Dermis blood vessel endothelial cell (primary cell): Measurements from ENCODE around the gene ECSCR. TPM values are rescaled to one million over a fixed set of nuclear protein-coding genes. Genes with fewer than 3 reads are reported as not detected.
"Not testable (repeated sequence)": the region's sequence is repeated elsewhere in the genome, so short reads cannot be mapped to it uniquely, and the experiment has no call there.

Source experiments
- DNase-seq: peaks from one replicate; pipeline ENCODE4 v3.0.0; 2010
- total RNA-seq: library from RNA; depleted of rRNA; stranded (reverse); fragments of >200 nt; gene quantifications from 2 replicates; pipeline ENCODE4 v1.2.3, GENCODE V29; 2014

ECSCR gene
- total RNA-seq, 1 donor from 2014 or later: 423 TPM

- DNase-seq: no peak
Measured at GRCh38 chr5:139410993-139411828, 51.3 kb downstream of the ECSCR start.

GRCh38 chr5:139410121-139410992 lies 52.2 kb downstream of the ECSCR start:
- no peak for DNase-seq

GRCh38 chr5:139409116-139409515 lies 53.4 kb downstream of the ECSCR start:
- DNase-seq: not testable (repeated sequence)

GRCh38 chr5:139408191-139408590 lies 54.4 kb downstream of the ECSCR start:
- DNase-seq: no peak

- DNase-seq: no peak
Measured at GRCh38 chr5:139407517-139407916, 55.0 kb downstream of the ECSCR start.

- no peak for DNase-seq
Measured at GRCh38 chr5:139406963-139407362, 55.6 kb downstream of the ECSCR start.

- no peak for DNase-seq
Measured at GRCh38 chr5:139404484-139404840, 58.1 kb downstream of the ECSCR start.

GRCh38 chr5:139403787-139404483 lies 58.6 kb downstream of the ECSCR start, which contains the start of gene SPATA24:
Gene SPATA24 (minus strand): TSS chr5:139404089. CDS start chr5:139404060, 29 bp downstream.
- peak; percentile 98 for DNase-seq

GRCh38 chr5:139403418-139403786 lies 59.1 kb downstream of the ECSCR start:
- DNase-seq: no peak

- peak; percentile 59 for DNase-seq
Measured at GRCh38 chr5:139402561-139403158, 59.9 kb downstream of the ECSCR start.

- no peak for DNase-seq
Measured at GRCh38 chr5:139401546-139401945, 61.0 kb downstream of the ECSCR start.

- no peak for DNase-seq
Measured at GRCh38 chr5:139399501-139400121, 62.9 kb downstream of the ECSCR start.

Other genes starting within 250 kb of the ECSCR start
- 301 and 445 TPM in 2 replicates for gene MATR3, start 169.0 kb downstream of the ECSCR start, total RNA-seq
- 110 and 137 TPM in 2 replicates for gene PAIP2, start 120.9 kb downstream of the ECSCR start, total RNA-seq
- gene SLC23A1, start 79.4 kb downstream of the ECSCR start, total RNA-seq: not detected in 2 replicates
- gene MZB1, start 72.8 kb downstream of the ECSCR start, total RNA-seq: 0.14 TPM in 1 of 2 replicates, not detected in the other
- 6.1 and 9.2 TPM in 2 replicates for gene PROB1, start 67.6 kb downstream of the ECSCR start, total RNA-seq
- gene SPATA24, start 58.7 kb downstream of the ECSCR start, total RNA-seq: 8.0 and 10.0 TPM in 2 replicates
- gene DNAJC18, start 23.2 kb downstream of the ECSCR start, total RNA-seq: 8.6 and 9.0 TPM in 2 replicates
- not detected in 2 replicates for gene SMIM33, start 8.3 kb upstream of the ECSCR start, total RNA-seq
- 36.9 and 69.6 TPM in 2 replicates for gene STING1, start 20.0 kb upstream of the ECSCR start, total RNA-seq
- 68.5 and 71.6 TPM in 2 replicates for gene UBE2D2, start 98.6 kb upstream of the ECSCR start, total RNA-seq
- 29.6 and 36.1 TPM in 2 replicates for gene CXXC5, start 185.6 kb upstream of the ECSCR start, total RNA-seq